Measurements from ENCODE around the gene SNAP25.

GRCh38 chr20:10249822-10250221, 31.2 kb downstream of the SNAP25 start:
- TF ChIP-seq STAT5B (CRISPR knock-in tag; IDR thresholded peaks at IDR 0.05) (no peak), HNRNPLL (IDR thresholded peaks at IDR 0.05; ENCODE audit: low read depth, low read length, poor library complexity, severe bottlenecking) (no peak), EGR1 (conservative IDR thresholded peaks at IDR 0.05) (no peak), ZSCAN32 (CRISPR knock-in tag; IDR thresholded peaks at IDR 0.05) (no peak), RAD21 (CRISPR knock-in tag; conservative IDR thresholded peaks at IDR 0.05 in 1 of 2, IDR thresholded peaks at IDR 0.05 in 1 of 2) (no peak), STAT5A (IDR thresholded peaks at IDR 0.05; ENCODE audit: borderline replicate concordance, low read length) (no peak), PHF20 (IDR thresholded peaks at IDR 0.05; ENCODE audit: partially characterized antibody) (no peak), POLR2AphosphoS2 (IDR thresholded peaks at IDR 0.05; ENCODE audit: low read length) (no peak), ZNF277 (CRISPR knock-in tag; IDR thresholded peaks at IDR 0.05; ENCODE audit: borderline replicate concordance) (no peak)
